ENCODE measurements around the gene RLIM. TPM values are rescaled to one million over a fixed set of nuclear protein-coding genes. Genes with fewer than 3 reads are reported as not detected.

Gene RLIM
- total and polyA plus RNA-seq, 2 experiments from 2014 or later: 6.6 to 40.1 TPM

GRCh38 chrX:74550295-74550802, 64.1 kb downstream of the RLIM start:
- no peak overlapping the region for H3K4me2 ChIP-seq
- 0 out of 2 replicates have a peak, but pooled peaks cover 3% of the 10 kb centered on the region for H3K9me2 ChIP-seq (ENCODE audit: insufficient read depth)
- ATAC-seq (peak; percentile 86), DNase-seq (ENCODE audit: low spot score) (peak; percentile 79)
- H3K36me3 ChIP-seq (ENCODE audit: insufficient read depth): no peaks in the 10 kb centered on the region
- TF ChIP-seq ETS1 (IDR thresholded peaks at IDR 0.05) (no peak), ZNF462 (CRISPR knock-in tag; IDR thresholded peaks at IDR 0.05) (no peak), NANOG (IDR thresholded peaks at IDR 0.05; ENCODE audit: borderline replicate concordance) (no peak), CREB1 (CRISPR knock-in tag; IDR thresholded peaks at IDR 0.05; ENCODE audit: low read depth) (peak; percentile 21; the same call in 1 of the 2 replicates), CTCF (conservative IDR thresholded peaks at IDR 0.05; ENCODE audit: low read depth in 2 of 2) (peak; percentile 91 to 97), STAT1 (IDR thresholded peaks at IDR 0.05; ENCODE audit: unreplicated experiment) (no peak), EZH2 (IDR thresholded peaks at IDR 0.05; ENCODE audit: low read depth, unreplicated experiment) (no peak), POLR2AphosphoS5 (IDR thresholded peaks at IDR 0.05; ENCODE audit: low read depth) (no peak), REST (IDR thresholded peaks at IDR 0.05; ENCODE audit: unreplicated experiment) (no peak)
- H2AFZ ChIP-seq: 0 out of 2 replicates have a peak overlapping the region, but pooled peaks have one; percentile 74
- H3K9me3 Mint-ChIP-seq: peaks cover 3% of the 10 kb centered on the region; the same call in 2 of the 3 replicates
- H3K27me3 ChIP-seq (ENCODE audit: insufficient read depth): no peaks in the 10 kb centered on the region
- no peaks in the 10 kb centered on the region for H4K20me1 ChIP-seq (replicated peaks; ENCODE audit: insufficient read depth)
- H3K4me1 ChIP-seq (ENCODE audit: insufficient read depth): no peaks in the 10 kb centered on the region; the same call in 1 of the 2 replicates
- no peak overlapping the region for H3K27ac ChIP-seq (ENCODE audit: low read depth)
- peaks cover 3% of the 10 kb centered on the region; the same call in 1 of the 3 replicates for H3K36me3 Mint-ChIP-seq (ENCODE audit: low read depth)
- H3K4me3 Mint-ChIP-seq: no peak overlapping the region
- no peak overlapping the region for H3K4me3 ChIP-seq
- no peaks in the 10 kb centered on the region for H3F3A ChIP-seq (replicated peaks; ENCODE audit: low read depth)
- H3K4me1 Mint-ChIP-seq: peaks cover 2% of the 10 kb centered on the region; the same call in 2 of the 3 replicates
- no peak overlapping the region for H3K27ac Mint-ChIP-seq
- no peaks in the 10 kb centered on the region for H3K79me2 ChIP-seq (replicated peaks; ENCODE audit: insufficient read depth)
- peaks cover 6% of the 10 kb centered on the region for H3K27me3 Mint-ChIP-seq (ENCODE audit: insufficient read depth, low read depth, poor library complexity)

All from GM23338 (cell line).